ENCODE data around the gene DRGX.

DNA sequence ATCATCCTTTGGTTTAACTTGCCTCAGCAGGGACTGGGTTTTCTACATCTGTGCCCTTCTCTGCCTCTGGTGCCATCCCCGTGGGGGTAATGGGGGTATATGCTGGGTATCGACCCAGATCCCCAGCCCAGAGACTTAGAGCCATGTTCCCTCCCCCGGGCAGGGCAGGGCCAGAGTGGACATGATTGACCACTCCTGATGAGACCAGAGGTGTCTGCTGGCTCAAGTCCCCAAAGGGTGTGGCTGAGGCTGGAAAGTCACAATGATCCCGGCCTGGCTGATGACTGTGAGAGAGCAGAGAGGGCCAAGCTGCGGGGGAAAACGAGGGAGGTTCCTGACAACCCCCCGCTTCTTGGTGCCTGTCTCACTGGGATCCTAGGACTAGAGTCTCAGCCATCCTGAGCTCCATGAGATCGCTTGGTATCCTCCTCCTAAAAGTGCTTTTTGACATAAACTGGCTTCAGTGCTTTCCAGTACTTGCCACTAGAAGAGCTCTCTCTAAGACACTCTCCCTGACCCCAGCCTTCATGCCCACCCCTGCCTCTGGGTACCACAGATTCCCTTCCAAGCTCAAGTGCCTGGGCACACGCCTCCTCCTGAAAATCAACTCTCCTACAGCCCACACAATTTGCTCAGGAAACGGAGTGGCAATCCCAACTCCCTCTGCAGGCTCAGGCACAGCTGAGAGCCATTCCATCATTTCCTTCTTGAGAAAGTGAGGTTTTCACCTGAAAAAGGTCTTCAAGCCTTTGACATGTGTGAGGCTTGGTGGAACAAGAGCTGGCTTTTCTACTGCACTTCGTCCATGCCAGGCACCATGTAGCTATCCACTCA is 33.9 kb downstream of the DRGX start:
- TF ChIP-seq CTCF (IDR thresholded peaks at IDR 0.05; ENCODE audit: poor library complexity, severe bottlenecking) (no peak), POLR2AphosphoS5 (IDR thresholded peaks at IDR 0.05) (no peak), EP300 (conservative IDR thresholded peaks at IDR 0.05; ENCODE audit: poor library complexity, severe bottlenecking) (no peak), EZH2 (IDR thresholded peaks at IDR 0.05; ENCODE audit: borderline replicate concordance, insufficient read depth, low read length, poor library complexity, severe bottlenecking) (no peak), TAF1 (IDR thresholded peaks at IDR 0.05; ENCODE audit: low read depth) (no peak)
